Measurements from ENCODE around the gene KCNN2.

KCNN2 gene

DNA sequence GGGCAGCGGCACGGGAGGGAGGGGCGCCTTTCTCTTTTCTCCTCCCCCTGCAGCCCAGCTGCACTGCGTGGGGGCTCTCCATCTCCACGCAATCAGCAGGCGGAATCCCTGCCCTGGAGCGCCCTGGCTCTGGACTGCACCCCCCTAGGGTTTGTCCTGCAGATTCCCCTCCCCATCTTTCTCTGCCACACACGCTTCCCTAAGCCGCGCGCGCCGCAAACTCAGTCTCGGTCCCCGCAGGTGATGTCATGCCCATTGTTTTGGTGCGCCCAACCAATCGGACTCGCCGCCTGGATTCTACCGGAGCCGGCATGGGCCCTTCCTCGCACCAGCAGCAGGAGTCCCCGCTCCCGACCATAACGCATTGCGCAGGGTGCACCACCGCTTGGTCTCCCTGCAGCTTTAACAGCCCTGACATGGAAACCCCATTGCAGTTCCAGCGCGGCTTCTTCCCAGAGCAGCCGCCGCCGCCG, at the start of gene KCNN2:
TSS of gene KCNN2 (plus strand) at position 347 of the 473 bp plus-strand sequence. CDS start at position 417, 70 bp downstream.
- DNase-seq, result no peak

DNA sequence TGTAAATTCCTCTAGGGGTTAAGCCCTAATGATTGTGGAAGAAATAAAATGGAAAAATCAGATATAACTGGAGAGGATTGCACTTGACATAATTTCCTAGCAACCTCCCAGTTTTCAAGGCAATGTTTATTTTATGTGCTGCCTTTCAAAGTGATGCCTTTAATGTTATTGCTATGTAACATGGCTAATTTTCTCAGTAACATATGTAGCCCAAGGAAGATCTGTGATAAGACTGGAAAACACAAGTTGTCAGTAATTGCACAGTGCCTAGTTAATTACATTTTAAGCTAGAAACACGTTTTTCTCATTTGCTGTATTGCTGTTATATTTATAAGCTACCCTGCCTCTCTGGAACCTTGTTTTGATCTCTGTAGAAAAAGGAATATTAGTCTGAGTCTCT, 49.2 kb upstream of the KCNN2 start:
- no peak for DNase-seq

DNA sequence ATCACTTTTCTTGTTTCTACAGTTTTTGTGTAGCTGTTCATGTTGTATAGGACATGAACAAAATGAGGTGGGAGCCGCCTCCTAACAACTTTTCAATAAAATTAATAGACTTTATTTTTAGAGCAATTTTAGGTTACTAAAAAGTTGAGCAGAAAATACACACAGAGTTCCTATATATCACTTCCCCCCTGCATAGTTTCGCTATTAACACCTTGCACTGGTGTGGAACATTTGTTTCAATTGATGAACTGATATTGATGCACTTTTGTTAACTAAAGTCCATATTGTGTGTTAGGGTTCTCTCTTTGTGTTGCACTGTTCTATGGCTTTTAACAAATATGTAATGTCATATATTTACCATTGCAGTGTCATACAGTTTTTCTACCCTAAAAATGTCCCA, 47.8 kb upstream of the KCNN2 start:
- no peak for DNase-seq

DNA sequence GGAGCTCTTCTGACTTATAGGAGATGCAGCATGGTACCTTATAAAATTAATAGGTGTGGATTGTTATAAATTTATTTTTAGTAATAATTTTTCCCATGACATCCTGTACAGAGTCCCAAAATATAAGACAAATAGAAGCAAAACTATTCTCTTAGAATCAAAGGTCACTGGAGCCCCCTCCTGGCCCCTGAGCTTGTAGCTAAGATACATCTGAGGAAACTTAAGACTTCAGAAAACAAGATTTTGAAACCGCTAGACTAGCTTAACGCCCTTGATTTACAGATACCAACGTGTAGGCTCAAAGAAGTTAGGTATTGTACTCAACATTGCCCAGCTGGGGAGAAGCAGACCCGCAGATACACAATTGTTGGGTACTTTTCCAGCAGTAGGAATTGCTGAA, 45.7 kb upstream of the KCNN2 start:
- DNase-seq, result no peak

DNA sequence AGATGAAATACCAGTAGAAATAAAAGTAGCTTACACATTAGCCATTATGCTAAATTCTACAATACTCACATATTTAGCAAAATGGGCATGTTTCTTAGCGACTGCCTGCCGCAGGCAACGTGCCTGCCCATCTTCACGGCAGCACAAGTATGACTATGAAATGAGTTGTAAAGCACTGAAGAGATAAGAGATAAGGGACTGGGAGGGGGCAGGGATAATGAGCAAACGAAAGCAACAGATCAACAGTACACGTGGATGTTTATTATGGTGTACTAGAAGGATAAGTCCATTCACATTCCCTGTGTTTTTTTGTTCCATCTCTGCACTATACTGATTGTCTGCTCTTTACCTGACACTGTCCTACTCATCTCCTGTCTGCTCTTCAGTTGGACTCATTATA, 44.1 kb upstream of the KCNN2 start:
- no peak for DNase-seq

DNA sequence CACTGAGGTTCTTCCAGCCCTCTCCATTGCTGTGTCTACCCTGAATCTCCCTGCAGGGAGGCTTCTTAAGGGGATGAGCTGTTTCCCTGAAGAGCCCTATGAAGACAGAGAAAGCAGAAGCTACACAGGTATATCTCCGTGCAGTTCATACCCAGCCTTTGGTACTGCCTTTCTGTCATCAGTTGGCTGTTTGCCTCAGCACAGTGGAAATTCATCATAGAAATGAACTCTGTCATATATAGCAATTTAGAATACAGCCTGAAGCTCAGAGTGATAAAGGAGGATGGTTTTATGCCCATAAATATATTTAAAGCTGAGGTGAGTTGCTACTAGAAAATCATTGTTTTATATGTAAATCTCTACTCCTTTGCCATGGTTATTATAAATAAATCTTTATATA, 42.6 kb upstream of the KCNN2 start:
- DNase-seq, result no peak

DNA sequence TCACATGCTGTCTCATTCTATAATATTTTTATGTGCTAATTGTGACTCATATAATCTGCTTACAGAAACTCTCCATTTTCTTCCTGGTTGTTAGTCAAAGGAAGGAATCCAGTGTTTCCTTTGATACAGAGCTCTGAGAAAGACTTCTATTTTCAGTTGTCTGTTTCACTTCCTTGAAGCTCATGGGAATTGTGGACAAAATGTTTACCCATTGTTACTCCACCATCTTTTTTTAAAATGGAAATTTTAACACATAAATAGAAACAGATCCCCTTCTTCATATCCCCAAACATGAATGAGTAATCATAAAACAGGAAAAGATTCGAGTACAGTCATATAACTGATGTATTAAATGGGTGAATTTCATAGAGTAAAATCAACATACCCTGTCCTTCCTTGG, 42.0 kb upstream of the KCNN2 start:
- no peak for DNase-seq

DNA sequence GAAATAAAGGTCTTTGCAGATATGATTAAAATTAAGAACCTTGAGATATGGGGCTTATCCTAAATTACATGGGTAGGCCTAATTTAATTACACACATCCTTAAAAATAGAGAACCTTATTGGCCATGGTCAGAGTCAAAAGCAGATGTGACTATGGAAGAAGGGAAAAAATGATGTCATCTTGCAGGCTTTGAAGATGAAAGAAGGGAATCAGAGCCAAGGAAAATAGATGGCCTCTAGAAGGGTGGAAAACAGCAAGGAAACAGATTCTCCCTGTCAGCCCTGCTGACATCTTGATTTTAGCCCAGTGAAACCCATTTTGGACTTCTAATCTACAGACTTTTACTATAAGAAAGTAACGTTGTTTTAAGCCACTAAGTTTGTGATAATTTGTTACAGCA, 37.6 kb upstream of the KCNN2 start:
- DNase-seq, result no peak

DNA sequence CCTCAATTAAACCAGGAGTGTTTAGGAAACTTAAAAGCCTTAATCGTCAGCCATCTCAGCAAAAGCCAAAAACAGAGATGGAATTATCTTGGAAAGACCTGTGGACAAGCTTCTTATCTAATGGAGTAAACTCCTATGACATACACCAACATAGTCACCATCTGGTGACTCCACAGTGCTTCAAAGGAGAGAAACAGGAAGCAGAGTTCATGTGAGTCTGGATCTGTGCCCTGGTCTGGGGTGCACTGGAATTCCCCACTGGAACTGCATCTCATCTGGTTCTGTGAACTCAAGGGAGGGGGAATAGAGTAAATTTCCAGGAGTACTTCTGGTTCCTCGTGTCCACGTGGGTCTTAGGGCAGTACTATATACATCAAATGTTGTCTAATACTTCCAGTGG, 36.3 kb upstream of the KCNN2 start:
- DNase-seq, result no peak

DNA sequence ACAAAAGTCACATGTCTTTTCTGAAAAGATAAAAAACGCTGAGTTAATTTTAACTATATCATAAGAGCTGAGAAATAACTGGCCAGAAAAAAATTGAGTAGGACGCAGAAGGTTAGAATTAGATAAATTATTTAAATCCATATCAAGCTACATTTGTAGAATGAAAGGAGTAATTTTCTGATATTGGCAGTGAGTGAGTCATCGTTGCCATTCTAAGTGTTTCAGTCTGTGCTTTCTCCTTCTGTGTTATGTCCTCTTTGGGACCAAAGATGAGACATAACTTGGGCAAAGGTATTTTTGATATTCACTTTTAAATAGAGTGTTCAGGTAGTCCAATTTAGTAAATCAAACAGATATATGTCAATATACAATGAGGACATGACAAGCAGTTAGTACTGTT, 34.4 kb upstream of the KCNN2 start:
- no peak for DNase-seq

DNA sequence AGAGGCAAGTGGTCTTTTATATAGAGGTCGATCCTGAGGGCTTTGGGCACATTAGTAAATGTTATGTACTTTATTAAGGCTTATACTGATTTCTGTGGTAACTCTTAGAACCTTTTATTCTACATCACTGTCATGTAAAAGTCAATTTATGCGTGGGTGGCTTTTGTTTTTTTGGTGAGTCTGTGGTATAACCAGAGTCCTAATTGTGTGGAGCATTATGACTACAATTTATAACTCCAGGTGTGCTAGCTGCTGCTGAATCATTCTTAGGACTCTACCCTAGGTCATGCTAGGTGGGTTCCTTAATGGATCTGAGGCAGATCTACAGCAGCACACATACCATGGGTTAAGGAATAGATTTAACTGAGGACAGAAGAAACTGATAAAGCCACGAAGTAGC, 33.9 kb upstream of the KCNN2 start:
- DNase-seq, result no peak

DNA sequence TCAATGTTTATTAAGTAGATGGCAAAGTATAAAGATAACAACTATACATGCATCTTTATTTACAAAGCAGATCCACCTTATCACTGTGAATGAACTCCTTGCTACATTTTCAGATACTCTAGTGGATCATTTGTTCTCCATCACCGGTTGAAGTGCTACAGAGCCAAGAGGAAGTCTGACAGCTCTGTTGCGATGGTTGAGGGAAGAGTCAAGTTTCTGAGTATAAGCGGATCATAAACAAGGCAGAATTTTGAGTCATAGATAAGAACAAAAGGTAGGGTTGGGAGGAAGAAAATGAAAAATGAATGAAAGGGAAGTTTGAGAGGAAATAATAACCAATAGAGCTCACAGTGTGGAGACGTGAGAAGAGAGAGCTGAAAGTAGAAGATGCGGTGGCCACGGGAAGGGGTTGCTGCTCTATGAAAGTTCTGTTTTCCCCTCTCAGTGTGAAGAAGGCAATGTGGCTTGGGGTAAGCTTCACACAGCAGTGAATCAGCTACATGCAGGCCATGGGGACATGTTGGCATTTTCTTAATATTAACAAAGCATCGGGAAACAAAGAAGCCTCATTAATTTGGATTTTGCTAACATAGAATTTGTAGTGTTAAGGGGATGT, 30.8 kb upstream of the KCNN2 start:
- DNase-seq, result no peak

DNA sequence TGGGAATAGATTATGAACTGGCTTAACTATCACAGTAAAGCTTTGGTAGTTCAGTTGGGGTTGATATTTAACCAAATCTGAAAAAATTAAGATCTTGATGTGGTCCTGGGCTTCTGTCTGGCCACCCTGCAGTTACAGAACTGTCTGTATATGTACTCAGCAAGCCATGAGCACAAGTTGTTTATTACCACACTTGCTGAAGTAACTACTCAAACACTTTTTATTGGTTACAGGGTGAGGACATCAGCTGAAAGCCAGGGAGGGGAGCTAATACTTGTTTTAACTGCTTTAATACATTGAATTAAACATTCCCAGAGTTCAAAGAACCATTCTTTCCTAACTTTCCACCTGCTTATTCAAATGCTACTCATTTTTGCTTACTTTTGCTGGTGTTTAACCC, 29.4 kb upstream of the KCNN2 start:
- no peak for DNase-seq

DNA sequence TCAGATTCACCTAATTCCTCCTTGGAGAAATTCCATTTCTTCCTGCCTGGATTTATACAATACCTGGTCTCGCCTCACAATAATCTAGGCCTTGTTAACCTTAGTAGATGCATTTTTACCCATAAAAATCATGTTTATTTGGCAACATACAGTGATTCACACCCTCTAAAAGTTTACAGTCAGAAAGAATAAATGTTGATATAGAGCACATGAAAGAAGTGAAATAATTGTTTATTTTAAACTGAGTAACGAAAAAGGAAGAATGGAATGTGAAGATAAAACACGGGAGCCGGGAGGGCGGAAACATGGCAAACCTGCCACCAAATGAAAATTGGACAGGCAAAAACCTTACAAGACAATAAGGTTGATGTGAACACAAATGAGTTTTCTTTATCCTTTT, 28.9 kb upstream of the KCNN2 start:
- no peak for DNase-seq

DNA sequence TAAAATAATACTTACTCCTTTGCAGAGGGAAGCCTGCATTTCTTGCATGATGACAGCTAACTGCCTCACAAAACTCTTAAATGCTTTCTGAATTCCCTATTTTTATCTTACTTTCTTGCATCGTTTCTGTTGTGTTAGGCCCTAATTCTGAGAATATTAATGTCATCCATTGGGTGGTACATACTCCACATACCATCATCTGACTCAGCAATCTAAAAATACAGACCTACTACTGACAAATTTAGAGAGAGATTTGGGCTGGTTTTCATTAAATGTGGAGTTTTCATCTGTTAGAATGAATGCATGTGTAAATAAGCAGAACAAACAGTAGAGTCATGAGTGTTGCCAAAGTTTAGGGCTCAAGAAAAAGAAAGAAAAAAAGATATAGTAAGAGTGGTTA, 26.5 kb upstream of the KCNN2 start:
- DNase-seq, result no peak

DNA sequence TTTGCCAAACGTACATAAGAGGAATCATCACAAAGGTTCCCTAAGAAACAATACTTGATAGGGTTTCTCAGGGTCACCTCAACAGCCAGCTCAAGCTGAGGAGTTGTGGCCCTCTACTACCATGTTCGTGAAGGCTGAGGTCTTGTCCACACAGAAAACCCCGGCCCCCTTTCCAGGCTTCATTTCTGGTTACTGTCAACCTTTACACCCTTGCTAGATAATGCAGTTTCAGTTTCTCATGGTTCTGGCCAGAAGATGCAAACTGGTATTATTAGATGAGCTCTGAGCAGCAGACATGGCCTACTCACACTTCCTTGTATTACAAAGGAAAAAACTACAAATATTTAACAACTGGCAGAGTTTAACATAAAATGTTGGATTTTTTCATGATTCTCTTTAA, 22.8 kb upstream of the KCNN2 start:
- no peak for DNase-seq

DNA sequence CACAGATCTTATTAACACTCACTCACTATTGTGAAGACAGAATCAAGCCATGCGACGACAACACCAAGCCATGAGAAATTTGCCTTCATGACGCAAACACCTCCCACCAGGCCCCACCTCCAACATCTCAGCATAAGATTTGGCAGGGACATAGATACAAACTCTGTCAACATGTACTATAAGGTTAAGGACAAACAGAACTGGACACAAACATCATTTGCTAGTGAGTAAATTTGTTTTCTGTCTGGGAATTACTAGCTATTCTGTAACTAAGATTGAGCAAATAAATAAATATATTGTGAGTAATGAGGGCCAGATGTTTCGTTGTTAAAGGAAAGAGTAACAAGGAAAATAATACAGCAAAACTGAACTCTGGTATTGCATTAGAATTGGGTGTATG, 15.7 kb upstream of the KCNN2 start:
- DNase-seq, result no peak

DNA sequence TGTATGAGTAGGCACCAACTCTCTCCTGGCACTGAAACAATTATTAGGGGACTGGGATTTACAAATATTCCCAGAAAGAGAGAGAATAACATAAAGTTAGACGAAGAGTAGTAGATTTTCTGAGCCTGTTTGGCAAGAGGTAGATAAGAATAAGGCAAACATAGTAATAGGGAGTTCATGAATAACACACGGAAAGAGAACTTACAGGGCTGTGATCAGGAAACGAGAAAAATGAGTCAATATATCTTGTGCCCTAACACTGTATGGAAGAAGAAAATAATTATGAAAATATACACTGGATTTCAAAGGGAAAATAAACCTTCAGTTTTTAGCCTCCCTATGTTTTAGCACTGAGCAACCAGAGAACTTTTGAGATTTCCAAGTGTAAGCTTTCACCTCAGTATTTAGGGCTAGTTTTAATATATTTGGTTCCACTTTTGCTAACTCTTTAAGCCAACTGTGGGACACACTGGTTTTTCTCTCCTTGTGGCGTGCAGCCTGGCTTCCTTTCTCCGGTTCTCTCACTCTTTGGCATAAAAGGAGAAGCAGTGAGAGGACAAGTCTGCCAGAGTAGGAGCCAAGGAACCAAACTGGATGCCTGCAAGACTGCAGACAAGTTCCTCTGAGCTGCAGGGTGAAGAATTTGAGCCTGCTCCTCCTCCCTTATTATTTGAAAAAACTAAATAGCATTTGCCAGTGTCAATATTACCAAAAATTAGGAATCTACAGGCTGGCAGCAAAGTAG, 6.6 kb upstream of the KCNN2 start:
- DNase-seq, result no peak

DNA sequence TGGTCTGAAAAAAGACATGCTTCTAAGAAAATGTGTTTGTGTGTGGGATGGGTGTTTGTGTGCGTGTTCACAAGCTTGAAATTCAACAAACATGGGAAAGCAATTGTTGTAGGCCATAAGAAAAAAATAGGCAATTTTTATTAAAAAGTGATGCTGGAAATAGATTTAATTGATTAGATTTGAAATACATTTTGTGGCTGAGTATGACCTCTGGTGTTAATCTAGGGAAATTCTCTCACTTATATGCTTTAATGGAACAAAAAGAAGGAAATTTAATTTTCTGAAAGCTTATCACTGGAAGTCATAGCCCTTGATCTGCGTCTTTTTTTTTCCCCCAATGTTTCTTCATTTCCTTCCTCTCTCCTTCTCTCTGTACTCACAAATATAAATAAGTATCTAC, 3.5 kb upstream of the KCNN2 start:
- DNase-seq, result no peak

DNA sequence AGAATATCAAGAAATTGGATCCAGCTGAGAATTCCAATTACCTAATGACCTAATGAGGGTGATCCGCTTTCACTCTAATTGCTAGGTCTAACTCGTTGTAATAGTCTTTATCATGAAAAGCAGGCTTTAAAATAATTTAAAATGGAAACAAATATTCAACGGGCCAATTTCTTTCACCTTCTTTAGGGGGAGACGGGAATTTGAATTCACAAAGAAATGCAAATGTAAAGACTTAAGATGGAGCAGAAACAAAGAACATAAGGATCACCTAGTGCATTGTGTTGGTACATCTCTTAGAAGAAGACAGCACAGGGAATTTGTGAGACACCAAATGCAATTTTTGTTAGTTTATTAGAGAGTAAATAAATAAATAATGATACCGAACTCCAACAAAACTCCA, 1.5 kb upstream of the KCNN2 start:
- no peak for DNase-seq

DNA sequence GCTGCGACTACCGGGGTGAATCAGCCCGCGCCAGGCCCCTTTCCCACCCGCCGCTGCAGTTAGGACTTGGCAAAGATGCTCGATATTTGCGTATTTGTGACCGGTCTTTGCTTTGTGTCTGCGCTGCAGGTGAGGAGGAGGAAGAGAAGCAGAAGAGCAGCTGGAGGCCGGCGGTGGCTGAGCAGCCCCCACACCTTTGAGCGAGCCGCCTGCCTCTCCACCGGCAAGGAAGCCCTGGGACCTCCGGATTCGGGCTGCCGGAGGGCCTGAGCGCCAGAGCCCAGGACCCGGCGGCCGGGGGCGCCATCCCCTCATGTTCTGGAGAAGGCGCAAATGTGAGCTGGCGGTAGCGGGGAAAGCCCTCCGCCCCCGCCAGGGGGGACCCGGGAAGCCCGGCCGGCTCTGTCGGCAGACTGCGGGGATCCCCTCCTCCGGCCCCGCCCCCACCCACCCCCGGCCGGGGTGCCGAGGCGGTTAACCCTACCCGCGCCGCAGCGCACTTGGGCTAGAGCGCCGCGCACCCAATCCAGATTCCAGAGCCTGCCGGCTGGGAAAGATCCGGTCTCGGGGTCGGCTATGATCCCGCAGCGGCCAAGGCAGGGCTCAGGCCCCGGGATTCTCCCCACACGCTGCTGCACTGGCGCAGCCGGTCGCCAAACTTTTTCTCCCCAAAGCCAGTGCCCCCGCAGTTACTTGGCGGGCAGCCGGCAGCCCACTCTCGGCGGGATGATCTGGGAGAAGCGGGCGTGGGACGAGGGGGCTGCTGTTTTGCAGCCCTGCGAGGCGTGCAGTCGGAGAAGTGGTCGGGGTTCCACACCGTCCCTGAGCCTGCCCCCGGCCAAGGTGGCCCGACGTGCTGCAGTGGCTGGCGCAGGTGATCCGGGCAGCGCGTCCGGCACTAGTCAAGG, 800 bp upstream of the KCNN2 start:
- no peak for DNase-seq

DNA sequence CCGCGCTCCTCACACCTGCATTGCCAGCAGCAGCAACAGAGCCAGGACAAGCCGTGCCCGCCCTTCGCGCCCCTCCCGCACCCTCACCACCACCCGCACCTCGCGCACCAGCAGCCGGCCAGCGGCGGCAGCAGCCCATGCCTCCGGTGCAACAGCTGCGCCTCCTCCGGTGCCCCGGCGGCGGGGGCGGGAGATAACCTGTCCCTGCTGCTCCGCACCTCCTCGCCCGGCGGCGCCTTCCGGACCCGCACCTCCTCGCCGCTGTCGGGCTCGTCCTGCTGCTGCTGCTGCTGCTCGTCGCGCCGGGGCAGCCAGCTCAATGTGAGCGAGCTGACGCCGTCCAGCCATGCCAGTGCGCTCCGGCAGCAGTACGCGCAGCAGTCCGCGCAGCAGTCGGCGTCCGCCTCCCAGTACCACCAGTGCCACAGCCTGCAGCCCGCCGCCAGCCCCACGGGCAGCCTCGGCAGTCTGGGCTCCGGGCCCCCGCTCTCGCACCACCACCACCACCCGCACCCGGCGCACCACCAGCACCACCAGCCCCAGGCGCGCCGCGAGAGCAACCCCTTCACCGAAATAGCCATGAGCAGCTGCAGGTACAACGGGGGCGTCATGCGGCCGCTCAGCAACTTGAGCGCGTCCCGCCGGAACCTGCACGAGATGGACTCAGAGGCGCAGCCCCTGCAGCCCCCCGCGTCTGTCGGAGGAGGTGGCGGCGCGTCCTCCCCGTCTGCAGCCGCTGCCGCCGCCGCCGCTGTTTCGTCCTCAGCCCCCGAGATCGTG, 517 bp downstream of the KCNN2 start:
- no peak for DNase-seq

Measured in NCI-H1694 treated with DMSO at 0.1 percent for 48 hours (cell line).